ENCODE measurements around the gene ICOSLG. TPM values are rescaled to one million over a fixed set of nuclear protein-coding genes. Genes with fewer than 3 reads are reported as not detected.
"Not testable (repeated sequence)": the region's sequence is repeated elsewhere in the genome, so short reads cannot be mapped to it uniquely, and the experiment has no call there.

The ICOSLG gene
- total RNA-seq, 1 donor from 2014 or later: not detected

DNA sequence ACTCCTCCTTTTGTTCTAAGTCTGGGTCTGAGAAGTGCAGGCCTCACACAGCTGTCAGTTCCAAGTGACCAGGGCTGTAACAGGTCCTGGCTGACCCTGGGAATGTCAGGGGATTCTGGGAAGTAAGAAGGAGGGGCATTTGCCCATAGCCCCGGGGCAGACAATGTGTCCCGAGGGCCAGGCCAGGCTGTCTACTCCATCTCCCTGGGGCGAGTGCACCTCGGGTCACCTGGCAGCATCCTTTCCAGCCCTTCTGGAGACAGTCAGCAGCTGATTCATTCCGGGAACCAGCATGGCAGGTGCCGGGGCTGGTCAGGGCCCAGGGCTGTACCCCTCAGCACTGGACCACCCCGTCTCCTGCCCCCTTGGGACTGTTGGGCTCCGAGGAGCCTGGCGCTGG lies 13.1 kb downstream of the ICOSLG start:
- H3K9me3 ChIP-seq; DNase-seq (ENCODE audit: low spot score in 2 of 2); H3K36me3 ChIP-seq; H3K27me3 ChIP-seq; intact Hi-C loops (cut with DNase I); H3K4me1 ChIP-seq; H3K4me3 ChIP-seq; H3K27ac ChIP-seq: not testable (repeated sequence)

GRCh38 chr21:44225605-44226004 lies 15.1 kb downstream of the ICOSLG start:
- H3K27ac ChIP-seq; H3K9me3 ChIP-seq; DNase-seq (ENCODE audit: low spot score in 2 of 2); H3K36me3 ChIP-seq; H3K4me3 ChIP-seq; H3K4me1 ChIP-seq; intact Hi-C loops (cut with DNase I); H3K27me3 ChIP-seq: not testable (repeated sequence)

DNA sequence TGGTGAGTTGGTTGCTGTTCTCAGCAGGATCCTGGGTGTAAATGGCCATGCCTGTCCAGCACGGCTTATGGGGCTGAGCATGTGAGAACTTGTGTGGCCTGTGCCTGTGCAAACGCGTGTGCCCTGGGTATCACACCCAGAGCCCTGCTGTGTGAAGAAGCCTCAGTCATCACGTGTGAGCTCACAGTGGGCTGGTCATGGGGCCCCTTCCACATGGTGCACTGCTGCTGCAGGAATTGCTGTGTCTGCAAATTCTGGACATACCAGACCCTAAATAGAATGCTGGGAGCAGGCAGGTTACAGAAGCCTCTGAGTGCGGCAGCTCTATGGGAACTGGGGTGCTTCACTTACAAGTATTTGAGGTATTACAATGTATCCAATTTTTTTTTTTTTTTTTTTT lies 17.4 kb downstream of the ICOSLG start:
- H3K4me3 ChIP-seq; H3K27ac ChIP-seq; H3K4me1 ChIP-seq; H3K36me3 ChIP-seq; H3K27me3 ChIP-seq; H3K9me3 ChIP-seq; DNase-seq (ENCODE audit: low spot score in 2 of 2); intact Hi-C loops (cut with DNase I): not testable (repeated sequence)

DNA sequence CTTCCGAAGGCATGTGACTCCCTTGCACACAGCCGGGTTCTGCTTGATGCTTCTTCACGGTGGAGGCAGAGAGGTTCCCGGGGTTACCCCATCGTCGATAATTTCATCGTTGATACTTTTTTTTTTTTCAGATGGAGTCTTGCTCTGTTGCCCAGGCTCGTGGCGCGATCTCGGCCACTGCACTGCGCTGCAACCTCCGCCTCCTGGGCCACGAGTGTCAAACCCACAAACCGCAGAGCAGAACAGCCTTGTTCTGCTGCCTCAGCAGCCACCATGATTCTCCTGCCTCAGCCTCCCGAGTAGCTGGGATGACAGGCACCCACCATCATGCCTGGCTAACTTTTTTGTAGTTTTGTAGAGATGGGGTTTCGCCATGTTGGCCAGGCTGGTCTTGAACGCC lies 20.1 kb downstream of the ICOSLG start:
- H3K4me3 ChIP-seq; H3K36me3 ChIP-seq; H3K27ac ChIP-seq; H3K27me3 ChIP-seq; DNase-seq (ENCODE audit: low spot score in 2 of 2); H3K4me1 ChIP-seq; H3K9me3 ChIP-seq; intact Hi-C loops (cut with DNase I): not testable (repeated sequence)

DNA sequence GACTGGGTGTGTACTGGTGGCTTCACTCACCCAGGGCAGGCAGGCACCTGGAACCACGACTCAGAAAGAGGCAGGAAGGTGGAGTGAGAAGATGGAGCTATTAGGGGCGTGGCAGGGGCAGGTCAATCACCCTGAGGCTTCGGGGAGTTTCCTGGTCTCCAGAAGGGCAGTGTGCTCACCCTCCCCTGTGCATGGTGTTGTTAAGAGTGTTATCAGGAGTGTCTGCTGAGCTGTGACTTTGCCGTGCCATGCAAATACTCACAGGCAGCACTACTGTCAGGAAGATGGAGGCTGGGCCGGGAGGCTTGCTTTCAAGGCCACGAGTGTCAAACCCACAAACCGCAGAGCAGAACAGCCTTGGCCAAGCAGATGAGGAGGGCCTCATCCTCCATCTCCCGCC lies 22.3 kb downstream of the ICOSLG start:
- H3K9me3 ChIP-seq; H3K27ac ChIP-seq; H3K4me1 ChIP-seq; H3K4me3 ChIP-seq; intact Hi-C loops (cut with DNase I); H3K36me3 ChIP-seq; DNase-seq (ENCODE audit: low spot score in 2 of 2); H3K27me3 ChIP-seq: not testable (repeated sequence)

DNA sequence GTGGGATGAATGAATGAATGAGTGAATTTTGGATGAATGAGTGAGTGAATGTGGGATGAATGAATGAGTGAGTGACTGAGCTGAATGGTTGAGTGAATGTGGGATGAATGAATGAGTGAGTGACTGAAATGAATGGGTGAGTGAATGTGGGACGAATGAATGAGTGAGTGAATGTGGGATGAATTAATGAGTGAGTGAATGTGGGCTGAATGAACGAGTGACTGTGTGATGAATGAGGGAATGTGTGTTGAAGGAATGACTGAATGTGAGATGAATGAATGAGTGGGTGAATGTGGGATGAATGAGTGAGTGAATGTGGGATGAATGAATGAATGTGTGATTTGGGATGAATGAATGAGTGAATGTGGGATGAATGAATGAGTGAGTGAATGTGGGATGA lies 28.8 kb downstream of the ICOSLG start:
- H3K4me3 ChIP-seq; intact Hi-C loops (cut with DNase I); H3K4me1 ChIP-seq; H3K36me3 ChIP-seq; H3K9me3 ChIP-seq; H3K27me3 ChIP-seq; H3K27ac ChIP-seq; DNase-seq (ENCODE audit: low spot score in 2 of 2): not testable (repeated sequence)

DNA sequence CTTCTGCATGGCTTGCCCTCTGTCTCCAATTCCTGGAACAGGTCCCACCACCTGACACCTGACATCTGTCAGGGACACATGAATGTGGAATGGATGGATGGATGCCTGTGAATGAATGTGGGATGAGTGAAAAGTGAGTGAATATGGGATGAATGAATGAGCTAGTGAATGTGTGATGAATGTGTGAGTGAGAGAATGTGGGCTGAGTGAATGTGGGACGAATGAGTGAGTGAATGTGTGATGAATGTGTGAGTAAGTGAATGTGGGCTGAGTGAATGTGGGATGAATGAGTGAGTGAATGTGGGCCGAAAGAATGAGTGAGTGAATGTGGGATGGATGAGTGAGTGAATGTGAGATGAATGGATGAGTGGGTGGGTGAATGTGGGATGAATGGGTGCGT lies 29.2 kb downstream of the ICOSLG start:
- H3K4me1 ChIP-seq; H3K27me3 ChIP-seq; H3K9me3 ChIP-seq; H3K36me3 ChIP-seq; H3K27ac ChIP-seq; H3K4me3 ChIP-seq; intact Hi-C loops (cut with DNase I); DNase-seq (ENCODE audit: low spot score in 2 of 2): not testable (repeated sequence)

DNA sequence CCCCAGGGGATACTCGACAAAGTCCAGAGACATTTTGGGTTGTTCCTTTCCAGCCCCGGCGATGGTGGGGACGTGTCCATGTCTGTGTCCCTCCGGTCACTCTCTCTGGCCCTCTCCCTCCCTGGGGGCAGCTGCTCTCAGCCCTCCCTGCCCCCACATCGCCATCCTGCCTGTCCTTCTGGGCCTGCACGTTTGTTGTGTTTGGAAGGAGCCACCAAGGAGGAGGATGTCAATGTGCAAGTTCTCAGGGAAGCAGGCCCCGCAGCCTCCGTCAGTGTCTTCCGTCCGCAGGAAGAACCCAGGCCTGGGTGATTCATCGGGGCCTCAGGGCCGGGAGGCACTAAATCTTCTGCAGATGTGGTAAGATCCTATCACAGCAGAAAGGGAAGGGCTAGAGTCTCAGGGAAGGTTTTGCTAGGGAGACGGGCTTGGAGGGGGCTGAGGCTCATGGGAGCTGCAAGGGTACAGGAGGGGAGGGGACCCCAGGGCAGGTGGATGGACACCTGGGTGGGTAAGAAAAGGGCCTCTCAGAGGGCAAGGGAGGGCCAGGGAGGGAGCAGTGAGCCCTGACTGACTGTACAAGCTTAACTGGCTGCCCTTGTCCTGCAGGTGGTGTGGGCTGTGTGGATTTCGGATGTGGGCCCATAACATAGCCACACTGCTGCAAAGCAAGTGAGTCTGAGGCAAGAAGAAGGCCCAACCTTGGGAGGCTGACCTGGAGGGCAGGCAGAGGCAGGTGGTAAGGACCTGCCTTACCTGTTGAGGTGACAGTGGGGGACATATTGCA lies 32.7 kb downstream of the ICOSLG start:
- H3K4me3 ChIP-seq; DNase-seq (ENCODE audit: low spot score in 2 of 2); H3K27ac ChIP-seq; H3K36me3 ChIP-seq; intact Hi-C loops (cut with DNase I); H3K9me3 ChIP-seq; H3K4me1 ChIP-seq; H3K27me3 ChIP-seq: not testable (repeated sequence)

DNA sequence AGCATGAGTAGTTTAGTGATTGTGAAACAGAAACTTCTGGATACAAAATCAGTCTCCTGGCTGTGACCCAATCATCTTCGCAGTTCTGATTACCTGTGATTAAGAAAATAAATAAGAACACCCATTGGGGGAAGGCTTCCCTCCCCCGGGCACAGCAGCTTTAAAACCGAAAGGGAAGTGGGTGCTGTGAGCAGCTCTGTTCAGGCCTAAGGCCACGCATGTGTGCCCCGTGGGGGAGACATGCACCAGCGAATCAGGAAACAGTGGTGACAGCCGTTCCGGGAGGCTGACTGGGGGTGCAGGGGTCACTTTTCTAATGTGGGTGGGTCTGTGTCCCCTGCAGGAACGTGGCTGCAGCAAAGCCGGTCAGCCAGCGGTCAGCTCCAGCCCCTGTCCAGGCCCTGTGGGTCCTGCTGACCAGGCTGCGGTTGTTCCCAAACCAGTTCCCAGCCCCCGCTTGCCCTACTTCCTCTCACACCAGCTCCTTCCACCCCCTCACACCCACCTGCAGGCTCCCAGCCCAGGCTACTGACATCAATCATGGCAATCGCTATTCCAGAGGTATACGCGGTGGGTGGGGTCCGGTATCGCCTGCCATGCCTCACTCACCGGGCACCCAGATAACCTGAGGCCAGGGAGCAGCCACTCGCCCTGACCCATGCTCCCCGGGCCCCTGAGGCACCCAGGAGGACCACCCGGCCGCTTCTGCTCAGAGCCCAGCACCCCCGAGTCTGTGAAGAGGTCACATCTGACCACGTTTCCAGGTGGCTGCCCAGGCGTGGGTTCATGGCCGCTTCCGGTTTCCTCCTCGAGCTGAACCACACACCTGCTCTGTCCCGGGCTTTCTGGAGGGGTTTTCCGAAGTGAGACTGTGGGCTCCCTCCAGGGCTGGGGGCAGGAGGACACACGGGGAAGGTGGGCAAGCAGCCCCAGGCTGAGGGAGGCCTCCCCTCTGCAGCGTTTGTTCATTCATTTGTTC lies 33.8 kb downstream of the ICOSLG start:
- H3K36me3 ChIP-seq; H3K4me1 ChIP-seq; DNase-seq (ENCODE audit: low spot score in 2 of 2); H3K4me3 ChIP-seq; H3K9me3 ChIP-seq; H3K27me3 ChIP-seq; H3K27ac ChIP-seq; intact Hi-C loops (cut with DNase I): not testable (repeated sequence)

DNA sequence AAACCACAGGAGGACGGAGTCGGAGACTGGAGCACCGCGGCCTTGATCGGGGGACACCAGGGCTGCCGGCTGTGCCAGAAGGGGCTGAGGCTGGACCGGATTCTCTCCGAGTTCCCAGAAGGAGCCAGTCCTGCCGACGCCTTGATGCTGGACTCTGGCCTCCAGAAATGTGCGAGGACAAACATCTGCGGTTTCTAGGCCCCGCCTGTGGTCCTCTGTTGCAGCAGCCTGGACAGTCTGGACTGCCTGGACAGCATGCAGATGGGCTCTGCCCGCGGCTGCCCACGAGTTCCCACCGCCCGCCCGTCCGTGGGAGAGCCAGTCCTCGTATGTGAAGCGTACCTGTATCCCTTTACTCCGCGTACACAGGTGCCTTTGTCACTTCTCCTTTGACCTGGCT lies 34.6 kb downstream of the ICOSLG start:
- H3K36me3 ChIP-seq; H3K4me3 ChIP-seq; H3K4me1 ChIP-seq; H3K27ac ChIP-seq; DNase-seq (ENCODE audit: low spot score in 2 of 2); H3K27me3 ChIP-seq; H3K9me3 ChIP-seq; intact Hi-C loops (cut with DNase I): not testable (repeated sequence)

- H3K4me1 ChIP-seq; H3K36me3 ChIP-seq; H3K27me3 ChIP-seq; H3K4me3 ChIP-seq; H3K27ac ChIP-seq; H3K9me3 ChIP-seq; DNase-seq (ENCODE audit: low spot score in 2 of 2); intact Hi-C loops (cut with DNase I): not testable (repeated sequence)
Measured at GRCh38 chr21:44202590-44203299, 38.0 kb downstream of the ICOSLG start.

DNA sequence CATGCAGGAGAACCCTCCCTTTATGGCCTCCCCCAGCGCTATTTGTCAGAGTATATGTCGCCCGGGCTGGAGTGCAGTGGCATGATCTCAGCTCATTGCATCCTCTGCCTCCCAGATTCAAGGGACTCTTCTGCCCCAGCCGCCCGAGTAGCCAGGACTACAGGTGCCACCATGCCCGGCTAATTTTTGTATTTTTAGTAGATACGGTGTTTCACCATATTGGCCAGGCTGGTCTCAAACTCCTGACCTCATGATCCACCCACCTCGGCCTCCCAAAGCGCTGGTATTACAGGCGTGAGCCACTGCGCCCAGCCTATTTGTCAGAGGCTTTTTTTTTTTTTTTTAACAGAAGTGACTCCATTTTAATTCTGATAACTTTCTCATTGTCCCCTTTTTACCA lies 40.7 kb downstream of the ICOSLG start:
- H3K27me3 ChIP-seq; DNase-seq (ENCODE audit: low spot score in 2 of 2); H3K9me3 ChIP-seq; H3K27ac ChIP-seq; H3K36me3 ChIP-seq; intact Hi-C loops (cut with DNase I); H3K4me1 ChIP-seq; H3K4me3 ChIP-seq: not testable (repeated sequence)
